ENCODE measurements around the gene FOXQ1. TPM values are rescaled to one million over a fixed set of nuclear protein-coding genes. Genes with fewer than 3 reads are reported as not detected.

The FOXQ1 gene
- total and polyA plus RNA-seq, 4 experiments from 2014 or later = not detected

DNA sequence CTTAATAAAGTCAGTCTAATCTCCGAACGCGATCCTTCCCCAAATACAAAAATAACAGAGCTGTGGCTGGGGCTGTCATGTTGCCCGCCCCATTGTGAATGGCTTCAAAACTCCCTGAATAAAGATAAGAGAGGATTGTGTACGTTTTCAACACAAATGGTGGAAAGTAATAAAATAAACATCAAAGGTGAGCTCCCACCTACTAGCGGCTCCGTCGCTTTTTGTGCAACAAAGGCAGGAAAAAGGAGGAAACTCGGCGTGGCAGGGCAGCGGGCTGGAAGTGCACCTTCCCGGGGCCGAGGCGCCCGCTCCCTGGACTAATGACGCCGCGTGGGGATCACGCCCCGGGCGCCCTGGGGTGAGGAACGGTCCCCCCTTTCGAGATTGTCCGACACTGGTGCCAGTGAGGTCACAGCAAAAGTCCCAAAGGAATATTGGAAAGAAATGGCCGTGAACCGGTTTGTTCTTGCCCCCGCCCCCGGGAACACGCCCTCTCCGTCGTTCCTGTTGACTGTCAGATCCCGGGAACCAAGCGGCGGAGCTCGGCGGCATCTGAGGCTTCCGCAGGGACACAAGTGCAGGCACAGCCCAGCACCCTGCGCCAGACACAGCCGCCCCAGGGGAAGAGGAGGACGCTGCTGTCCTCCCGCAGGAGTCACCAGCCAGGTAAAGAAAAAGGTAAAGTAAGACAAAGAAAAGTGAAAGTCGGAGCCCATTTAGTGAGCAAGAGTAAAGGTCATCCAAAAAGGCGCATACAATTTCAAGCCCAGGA is 1.1 kb upstream of the FOXQ1 start:
- CTCF ChIA-PET (ENCODE audit: partially characterized antibody) = no interaction called here
- intact Hi-C loops (cut with micrococcal nuclease) = no loop called here
- H3K9me3 ChIP-seq (ENCODE audit: control insufficient read depth in 1 of 2, low read length in 2 of 2) = no peaks in the 10 kb centered on the region

DNA sequence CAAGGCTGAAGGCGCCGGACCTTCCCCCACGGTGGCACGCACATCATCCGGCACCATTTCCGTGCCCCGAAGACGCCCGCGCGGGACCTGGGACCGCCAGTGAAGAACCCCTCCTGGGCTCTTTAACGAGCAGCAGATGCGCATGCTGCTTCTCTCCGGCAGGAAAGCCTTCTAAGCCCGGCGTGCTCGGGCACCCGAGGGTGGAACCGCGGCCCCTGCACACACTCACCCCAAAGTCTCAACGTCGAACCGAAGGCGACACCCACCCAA is 240 bp downstream of the FOXQ1 start:
- ChIA-PET CTCF (ENCODE audit: partially characterized antibody) (no interaction called here), POLR2A (ENCODE audit: partially characterized antibody) (no interaction called here)
- Histone ChIP-seq H3K4me1 (ENCODE audit: insufficient read depth, low read length) (peaks cover 10% of the 10 kb centered on the region), H3K4me3 (ENCODE audit: low read length in 2 of 2) (no peak overlapping the region), H3K9me3 (ENCODE audit: control insufficient read depth in 1 of 2, low read length in 2 of 2) (no peaks in the 10 kb centered on the region), H3K27me3 (ENCODE audit: insufficient read depth, low read length) (peaks cover 18% of the 10 kb centered on the region), H3K36me3 (ENCODE audit: insufficient read depth, low read length) (no peaks in the 10 kb centered on the region), H3K27ac (ENCODE audit: low read depth, low read length) (no peak overlapping the region)
- Mint-ChIP-seq H3K9me3 (peaks cover 0 to 5% (median 0%) of the 10 kb centered on the region in 8 donors), H3K4me1 (peaks cover 17 to 39% (median 29%) of the 10 kb centered on the region in 4 donors), H3K4me3 (peak overlapping the region in 5 of 8 donors; percentile 36 to 77 (median 49)), H3K27me3 (peaks cover 42 to 55% of the 10 kb centered on the region in 2 donors), H3K36me3 (no peaks in the 10 kb centered on the region), H3K27ac (no peak overlapping the region)
- DNase-seq = no peak
- intact Hi-C loops (cut with micrococcal nuclease) = no loop called here

More for the DNA sequence above, 1.1 kb upstream of the FOXQ1 start:
- no peaks in the 10 kb centered on the region for H3K36me3 Mint-ChIP-seq
- H3K27ac Mint-ChIP-seq = no peak overlapping the region
- POLR2A ChIA-PET (ENCODE audit: partially characterized antibody) = no interaction called here
- peaks cover 0 to 11% (median 3%) of the 10 kb centered on the region in 8 donors for H3K9me3 Mint-ChIP-seq
- H3K27me3 Mint-ChIP-seq = peaks cover 39 to 54% of the 10 kb centered on the region in 2 donors
- H3K4me3 Mint-ChIP-seq = peak overlapping the region; percentile 52 to 87 (median 66)
- no peaks in the 10 kb centered on the region for H3K36me3 ChIP-seq (ENCODE audit: insufficient read depth, low read length)
- H3K4me3 ChIP-seq (ENCODE audit: low read length in 2 of 2) = no peak overlapping the region
- H3K27me3 ChIP-seq (ENCODE audit: insufficient read depth, low read length) = peaks cover 14% of the 10 kb centered on the region
- DNase-seq = no peak
- H3K27ac ChIP-seq (ENCODE audit: low read depth, low read length) = no peak overlapping the region
- H3K4me1 ChIP-seq (ENCODE audit: insufficient read depth, low read length) = peaks cover 6% of the 10 kb centered on the region
- H3K4me1 Mint-ChIP-seq = peaks cover 14 to 34% (median 24%) of the 10 kb centered on the region in 4 donors

- Histone ChIP-seq H3K9me3 (ENCODE audit: control insufficient read depth in 1 of 2, low read length in 2 of 2) (no peaks in the 10 kb centered on the region), H3K4me3 (ENCODE audit: low read length in 2 of 2) (no peak overlapping the region), H3K36me3 (ENCODE audit: insufficient read depth, low read length) (no peaks in the 10 kb centered on the region), H3K27ac (ENCODE audit: low read depth, low read length) (no peak overlapping the region), H3K4me1 (ENCODE audit: insufficient read depth, low read length) (peaks cover 10% of the 10 kb centered on the region), H3K27me3 (ENCODE audit: insufficient read depth, low read length) (peaks cover 18% of the 10 kb centered on the region)
- Mint-ChIP-seq H3K27me3 (peaks cover 42 to 55% of the 10 kb centered on the region in 2 donors), H3K9me3 (peaks cover 0 to 5% (median 0%) of the 10 kb centered on the region in 8 donors), H3K36me3 (no peaks in the 10 kb centered on the region), H3K4me1 (peaks cover 17 to 39% (median 29%) of the 10 kb centered on the region in 4 donors), H3K27ac (no peak overlapping the region), H3K4me3 (peak overlapping the region in 5 of 8 donors; percentile 36 to 77 (median 49))
- no peak for DNase-seq
- intact Hi-C loops (cut with micrococcal nuclease) = no loop called here
- POLR2A ChIA-PET (ENCODE audit: partially characterized antibody) = no interaction called here
- CTCF ChIA-PET (ENCODE audit: partially characterized antibody) = no interaction called here
Observed at GRCh38 chr6:1312473-1313367, 822 bp downstream of the FOXQ1 start.

DNA sequence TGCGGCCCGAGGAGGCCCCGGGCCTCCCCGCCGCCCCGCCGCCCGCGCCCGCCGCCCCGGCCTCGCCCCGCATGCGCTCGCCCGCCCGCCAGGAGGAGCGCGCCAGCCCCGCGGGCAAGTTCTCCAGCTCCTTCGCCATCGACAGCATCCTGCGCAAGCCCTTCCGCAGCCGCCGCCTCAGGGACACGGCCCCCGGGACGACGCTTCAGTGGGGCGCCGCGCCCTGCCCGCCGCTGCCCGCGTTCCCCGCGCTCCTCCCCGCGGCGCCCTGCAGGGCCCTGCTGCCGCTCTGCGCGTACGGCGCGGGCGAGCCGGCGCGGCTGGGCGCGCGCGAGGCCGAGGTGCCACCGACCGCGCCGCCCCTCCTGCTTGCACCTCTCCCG is 1.5 kb downstream of the FOXQ1 start:
- Mint-ChIP-seq H3K27ac (no peak overlapping the region), H3K9me3 (peaks cover 0 to 5% (median 0%) of the 10 kb centered on the region in 8 donors), H3K36me3 (no peaks in the 10 kb centered on the region), H3K27me3 (peaks cover 41 to 50% of the 10 kb centered on the region in 2 donors), H3K4me3 (no peak overlapping the region), H3K4me1 (peaks cover 17 to 39% (median 29%) of the 10 kb centered on the region in 4 donors)
- ChIA-PET CTCF (ENCODE audit: partially characterized antibody) (no interaction called here), POLR2A (ENCODE audit: partially characterized antibody) (no interaction called here)
- no peak for DNase-seq
- Histone ChIP-seq H3K4me3 (ENCODE audit: low read length in 2 of 2) (no peak overlapping the region), H3K9me3 (ENCODE audit: control insufficient read depth in 1 of 2, low read length in 2 of 2) (no peaks in the 10 kb centered on the region), H3K27ac (ENCODE audit: low read depth, low read length) (no peak overlapping the region), H3K4me1 (ENCODE audit: insufficient read depth, low read length) (peaks cover 10% of the 10 kb centered on the region), H3K36me3 (ENCODE audit: insufficient read depth, low read length) (no peaks in the 10 kb centered on the region), H3K27me3 (ENCODE audit: insufficient read depth, low read length) (peaks cover 18% of the 10 kb centered on the region)
- intact Hi-C loops (cut with micrococcal nuclease) = no loop called here

DNA sequence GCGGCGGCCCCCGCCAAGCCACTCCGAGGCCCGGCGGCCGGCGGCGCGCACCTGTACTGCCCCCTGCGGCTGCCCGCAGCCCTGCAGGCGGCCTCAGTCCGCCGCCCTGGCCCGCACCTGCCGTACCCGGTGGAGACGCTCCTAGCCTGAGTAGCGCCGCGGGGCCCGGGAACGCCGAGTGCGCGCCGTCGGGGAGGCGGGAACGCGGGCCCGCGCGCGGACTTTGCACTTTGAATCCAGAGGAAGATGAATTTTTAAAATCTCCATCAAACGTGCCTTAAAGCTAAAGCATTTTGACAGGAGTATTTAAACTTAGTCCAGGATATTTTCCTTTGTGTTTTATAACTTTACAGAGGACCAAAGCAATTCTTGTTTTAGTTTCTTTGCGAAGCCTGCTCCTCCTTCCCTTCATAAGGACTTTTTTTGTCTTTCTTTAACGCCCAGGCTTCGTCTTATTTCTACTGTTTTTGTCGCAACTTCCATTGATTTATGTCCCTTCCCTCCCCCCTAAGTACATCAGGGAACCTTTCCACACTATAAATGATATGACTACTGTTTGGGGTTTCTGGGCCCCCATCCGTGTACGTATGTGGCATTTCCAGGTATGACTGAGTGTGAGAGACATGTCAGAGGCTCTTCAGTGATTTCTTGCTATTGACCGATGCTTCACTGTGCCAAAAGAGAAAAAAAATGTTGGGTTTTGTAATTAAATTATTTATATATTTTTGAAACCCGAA is 2.0 kb downstream of the FOXQ1 start:
- Histone ChIP-seq H3K4me1 (ENCODE audit: insufficient read depth, low read length) (peaks cover 10% of the 10 kb centered on the region), H3K9me3 (ENCODE audit: control insufficient read depth in 1 of 2, low read length in 2 of 2) (no peaks in the 10 kb centered on the region), H3K4me3 (ENCODE audit: low read length in 2 of 2) (no peak overlapping the region), H3K36me3 (ENCODE audit: insufficient read depth, low read length) (no peaks in the 10 kb centered on the region), H3K27ac (ENCODE audit: low read depth, low read length) (no peak overlapping the region), H3K27me3 (ENCODE audit: insufficient read depth, low read length) (peaks cover 18% of the 10 kb centered on the region)
- Mint-ChIP-seq H3K9me3 (peaks cover 0 to 6% (median 0%) of the 10 kb centered on the region in 8 donors), H3K4me1 (peaks cover 17 to 39% (median 29%) of the 10 kb centered on the region in 4 donors), H3K27ac (no peak overlapping the region), H3K27me3 (peaks cover 39 to 46% of the 10 kb centered on the region in 2 donors), H3K4me3 (peak overlapping the region; percentile 24 to 80 (median 48)), H3K36me3 (no peaks in the 10 kb centered on the region)
- DNase-seq = no peak
- ChIA-PET POLR2A (ENCODE audit: partially characterized antibody) (no interaction called here), CTCF (ENCODE audit: partially characterized antibody) (no interaction called here)
- intact Hi-C loops (cut with micrococcal nuclease) = no loop called here

- intact Hi-C loops (cut with micrococcal nuclease) = no loop called here
- Mint-ChIP-seq H3K4me3 (peak overlapping the region in 2 of 8 donors; percentile 39 to 50), H3K27ac (no peak overlapping the region), H3K4me1 (peaks cover 17 to 39% (median 29%) of the 10 kb centered on the region in 4 donors), H3K36me3 (no peaks in the 10 kb centered on the region), H3K27me3 (peaks cover 36 to 40% of the 10 kb centered on the region in 2 donors), H3K9me3 (peaks cover 0 to 6% (median 0%) of the 10 kb centered on the region in 8 donors)
- ChIA-PET POLR2A (ENCODE audit: partially characterized antibody) (no interaction called here), CTCF (ENCODE audit: partially characterized antibody) (no interaction called here)
- no peak overlapping the region for H3K4me3 ChIP-seq (ENCODE audit: low read length in 2 of 2)
- peaks cover 15% of the 10 kb centered on the region for H3K27me3 ChIP-seq (ENCODE audit: insufficient read depth, low read length)
- H3K27ac ChIP-seq (ENCODE audit: low read depth, low read length) = no peak overlapping the region
- H3K4me1 ChIP-seq (ENCODE audit: insufficient read depth, low read length) = peaks cover 10% of the 10 kb centered on the region
- no peaks in the 10 kb centered on the region for H3K36me3 ChIP-seq (ENCODE audit: insufficient read depth, low read length)
- no peaks in the 10 kb centered on the region for H3K9me3 ChIP-seq (ENCODE audit: control insufficient read depth in 1 of 2, low read length in 2 of 2)
- DNase-seq = no peak
Observed at GRCh38 chr6:1314617-1315016, 2.7 kb downstream of the FOXQ1 start.

DNA sequence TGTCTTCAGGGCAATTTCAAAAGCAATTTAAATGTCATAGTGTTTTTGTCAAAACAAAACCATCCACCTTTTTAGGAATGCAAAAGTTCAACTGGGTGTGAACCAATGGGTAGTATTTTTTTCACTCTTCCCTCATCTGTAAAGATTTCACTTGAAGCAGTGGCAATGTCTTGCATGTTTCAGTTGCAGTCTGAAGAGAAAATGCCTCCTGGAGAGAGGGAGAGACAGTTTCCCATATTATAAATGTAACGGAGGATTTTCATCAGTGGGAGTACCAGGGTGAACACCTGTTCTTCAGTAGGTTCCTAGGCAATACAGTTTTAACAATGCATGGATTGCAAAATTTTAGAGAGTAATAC is 3.3 kb downstream of the FOXQ1 start:
- no peak for DNase-seq
- Mint-ChIP-seq H3K27me3 (peaks cover 34 to 37% of the 10 kb centered on the region in 2 donors), H3K4me1 (peaks cover 17 to 39% (median 29%) of the 10 kb centered on the region in 4 donors), H3K27ac (no peak overlapping the region), H3K9me3 (peaks cover 0 to 6% (median 0%) of the 10 kb centered on the region in 8 donors), H3K4me3 (peak overlapping the region in 6 of 8 donors; percentile 59 to 81 (median 68)), H3K36me3 (no peaks in the 10 kb centered on the region)
- intact Hi-C loops (cut with micrococcal nuclease) = no loop called here
- peaks cover 10% of the 10 kb centered on the region for H3K4me1 ChIP-seq (ENCODE audit: insufficient read depth, low read length)
- no peaks in the 10 kb centered on the region for H3K36me3 ChIP-seq (ENCODE audit: insufficient read depth, low read length)
- POLR2A ChIA-PET (ENCODE audit: partially characterized antibody) = no interaction called here
- no peak overlapping the region for H3K4me3 ChIP-seq (ENCODE audit: low read length in 2 of 2)
- H3K27me3 ChIP-seq (ENCODE audit: insufficient read depth, low read length) = peaks cover 11% of the 10 kb centered on the region
- CTCF ChIA-PET (ENCODE audit: partially characterized antibody) = no interaction called here
- no peak overlapping the region for H3K27ac ChIP-seq (ENCODE audit: low read depth, low read length)
- no peaks in the 10 kb centered on the region for H3K9me3 ChIP-seq (ENCODE audit: control insufficient read depth in 1 of 2, low read length in 2 of 2)

Measured in CD4-positive, alpha-beta memory T cell (primary cell).